ENCODE results near the gene HPSE2. TPM values are rescaled to one million over a fixed set of nuclear protein-coding genes. Genes with fewer than 3 reads are reported as not detected.

HPSE2 gene
- total RNA-seq, 1 experiment from 2014 or later: not detected

- Histone ChIP-seq H3K79me2 (ENCODE audit: low read depth) (no peaks in the 10 kb centered on the region), H3K9me2 (ENCODE audit: insufficient read depth) (no peaks in the 10 kb centered on the region), H3K9me3 (ENCODE audit: insufficient read depth, low read depth) (no peaks in the 10 kb centered on the region), H3K4me1 (replicated peaks; ENCODE audit: insufficient read depth) (no peaks in the 10 kb centered on the region), H3K27me3 (ENCODE audit: insufficient read depth, low read depth) (no peaks in the 10 kb centered on the region; the same call in 1 of the 2 replicates), H3F3A (ENCODE audit: insufficient read depth, low read depth) (no peaks in the 10 kb centered on the region), H3K4me3 (no peak overlapping the region), H3K36me3 (ENCODE audit: low read depth) (no peaks in the 10 kb centered on the region), H2AFZ (no peak overlapping the region), H3K27ac (no peak overlapping the region), H4K20me1 (ENCODE audit: insufficient read depth) (no peaks in the 10 kb centered on the region), H3K4me2 (no peak overlapping the region)
- BruUV-seq (replicated peaks): no TSS peak
- ChIA-PET POLR2A (ENCODE audit: unreplicated experiment) (no interaction called here), CTCF (no interaction called here)
- DNase-seq: no peak
- intact Hi-C loops (cut with micrococcal nuclease; ENCODE audit: unreplicated experiment): no loop called here
- TF ChIP-seq CTCF (conservative IDR thresholded peaks at IDR 0.05) (no peak), EZH2 (IDR thresholded peaks at IDR 0.05; ENCODE audit: low read depth) (no peak)
Measured at GRCh38 chr10:98572594-98572993, 663.1 kb downstream of the HPSE2 start.

GRCh38 chr10:98570834-98571233 lies 664.8 kb downstream of the HPSE2 start:
- no peaks in the 10 kb centered on the region for H3K36me3 ChIP-seq (ENCODE audit: low read depth)
- no peak overlapping the region for H3K4me2 ChIP-seq
- no peaks in the 10 kb centered on the region for H3K4me1 ChIP-seq (replicated peaks; ENCODE audit: insufficient read depth)
- DNase-seq: no peak
- intact Hi-C loops (cut with micrococcal nuclease; ENCODE audit: unreplicated experiment): no loop called here
- no peaks in the 10 kb centered on the region for H3K9me3 ChIP-seq (ENCODE audit: insufficient read depth, low read depth)
- no peak for TF ChIP-seq EZH2 (IDR thresholded peaks at IDR 0.05; ENCODE audit: low read depth)
- no peak overlapping the region for H3K4me3 ChIP-seq
- no TSS peak for BruUV-seq (replicated peaks)
- H3K27ac ChIP-seq: no peak overlapping the region
- no peaks in the 10 kb centered on the region for H3K79me2 ChIP-seq (ENCODE audit: low read depth)
- CTCF ChIA-PET: no interaction called here
- no peaks in the 10 kb centered on the region for H4K20me1 ChIP-seq (ENCODE audit: insufficient read depth)
- no peaks in the 10 kb centered on the region; the same call in 1 of the 2 replicates for H3K27me3 ChIP-seq (ENCODE audit: insufficient read depth, low read depth)
- no peaks in the 10 kb centered on the region for H3F3A ChIP-seq (ENCODE audit: insufficient read depth, low read depth)
- no peaks in the 10 kb centered on the region for H3K9me2 ChIP-seq (ENCODE audit: insufficient read depth)
- no peak overlapping the region for H2AFZ ChIP-seq
- POLR2A ChIA-PET (ENCODE audit: unreplicated experiment): no interaction called here

GRCh38 chr10:98569853-98570252 lies 665.8 kb downstream of the HPSE2 start:
- POLR2A ChIA-PET (ENCODE audit: unreplicated experiment): no interaction called here
- intact Hi-C loops (cut with micrococcal nuclease; ENCODE audit: unreplicated experiment): no loop called here
- no peaks in the 10 kb centered on the region for H3K9me3 ChIP-seq (ENCODE audit: insufficient read depth, low read depth)
- no peak for TF ChIP-seq EZH2 (IDR thresholded peaks at IDR 0.05; ENCODE audit: low read depth)
- TF ChIP-seq CTCF (conservative IDR thresholded peaks at IDR 0.05): no peak
- H3K27ac ChIP-seq: no peak overlapping the region
- no peaks in the 10 kb centered on the region for H3K4me1 ChIP-seq (replicated peaks; ENCODE audit: insufficient read depth)
- no peaks in the 10 kb centered on the region for H4K20me1 ChIP-seq (ENCODE audit: insufficient read depth)
- H3F3A ChIP-seq (ENCODE audit: insufficient read depth, low read depth): no peaks in the 10 kb centered on the region
- CTCF ChIA-PET: no interaction called here
- DNase-seq: no peak
- no peaks in the 10 kb centered on the region for H3K36me3 ChIP-seq (ENCODE audit: low read depth)
- no TSS peak for BruUV-seq (replicated peaks)
- H2AFZ ChIP-seq: no peak overlapping the region
- no peaks in the 10 kb centered on the region for H3K9me2 ChIP-seq (ENCODE audit: insufficient read depth)
- H3K27me3 ChIP-seq (ENCODE audit: insufficient read depth, low read depth): peaks cover 3% of the 10 kb centered on the region; the same call in 1 of the 2 replicates
- no peak overlapping the region for H3K4me2 ChIP-seq
- H3K79me2 ChIP-seq (ENCODE audit: low read depth): no peaks in the 10 kb centered on the region
- H3K4me3 ChIP-seq: no peak overlapping the region

GRCh38 chr10:98568551-98568950 lies 667.1 kb downstream of the HPSE2 start:
- POLR2A ChIA-PET (ENCODE audit: unreplicated experiment): no interaction called here
- H4K20me1 ChIP-seq (ENCODE audit: insufficient read depth): no peaks in the 10 kb centered on the region
- no peak overlapping the region for H3K4me2 ChIP-seq
- H3K27me3 ChIP-seq (ENCODE audit: insufficient read depth, low read depth): peaks cover 3% of the 10 kb centered on the region; the same call in 1 of the 2 replicates
- no peaks in the 10 kb centered on the region for H3K4me1 ChIP-seq (replicated peaks; ENCODE audit: insufficient read depth)
- no peak for TF ChIP-seq CTCF (conservative IDR thresholded peaks at IDR 0.05)
- TF ChIP-seq EZH2 (IDR thresholded peaks at IDR 0.05; ENCODE audit: low read depth): no peak
- no peak for DNase-seq
- no peaks in the 10 kb centered on the region for H3K9me2 ChIP-seq (ENCODE audit: insufficient read depth)
- no peaks in the 10 kb centered on the region for H3K79me2 ChIP-seq (ENCODE audit: low read depth)
- no peak overlapping the region for H2AFZ ChIP-seq
- H3K27ac ChIP-seq: no peak overlapping the region
- H3K36me3 ChIP-seq (ENCODE audit: low read depth): no peaks in the 10 kb centered on the region
- H3F3A ChIP-seq (ENCODE audit: insufficient read depth, low read depth): no peaks in the 10 kb centered on the region
- H3K4me3 ChIP-seq: no peak overlapping the region
- no TSS peak for BruUV-seq (replicated peaks)
- CTCF ChIA-PET: no interaction called here
- intact Hi-C loops (cut with micrococcal nuclease; ENCODE audit: unreplicated experiment): no loop called here
- H3K9me3 ChIP-seq (ENCODE audit: insufficient read depth, low read depth): no peaks in the 10 kb centered on the region

Data from PC-9 (cell line).